ENCODE measurements around the gene NFKBIA.

NFKBIA gene

GRCh38 chr14:35433826-35434225 lies 29.3 kb upstream of the NFKBIA start:
- Histone ChIP-seq H3K27ac (no peak overlapping the region), H3K4me3 (no peak overlapping the region)
- TF ChIP-seq CTCF (IDR thresholded peaks at IDR 0.05) = no peak
- DNase-seq (ENCODE audit: low spot score) = no peak

- no peak overlapping the region for H3K27ac ChIP-seq
- no peak for TF ChIP-seq CTCF (IDR thresholded peaks at IDR 0.05)
- no peak for DNase-seq (ENCODE audit: low spot score)
- H3K4me3 ChIP-seq = no peak overlapping the region
Observed at GRCh38 chr14:35430459-35431199, 26.1 kb upstream of the NFKBIA start.

GRCh38 chr14:35429951-35430350 lies 25.4 kb upstream of the NFKBIA start:
- TF ChIP-seq CTCF (IDR thresholded peaks at IDR 0.05) = no peak
- H3K27ac ChIP-seq = no peak overlapping the region
- H3K4me3 ChIP-seq = no peak overlapping the region

GRCh38 chr14:35425850-35426249 lies 21.3 kb upstream of the NFKBIA start:
- DNase-seq (ENCODE audit: low spot score) = no peak
- Histone ChIP-seq H3K27ac (no peak overlapping the region), H3K4me3 (no peak overlapping the region)
- TF ChIP-seq CTCF (IDR thresholded peaks at IDR 0.05) = no peak

More at GRCh38 chr14:35429951-35430350, 25.4 kb upstream of the NFKBIA start:
- DNase-seq (ENCODE audit: low spot score) = no peak

GRCh38 chr14:35423621-35424020 lies 19.1 kb upstream of the NFKBIA start:
- no peak for TF ChIP-seq CTCF (IDR thresholded peaks at IDR 0.05)
- no peak overlapping the region for H3K4me3 ChIP-seq
- H3K27ac ChIP-seq = no peak overlapping the region
- no peak for DNase-seq (ENCODE audit: low spot score)

GRCh38 chr14:35420036-35420811 lies 15.7 kb upstream of the NFKBIA start:
- Histone ChIP-seq H3K27ac (no peak overlapping the region), H3K4me3 (no peak overlapping the region)
- DNase-seq (ENCODE audit: low spot score) = no peak
- no peak for TF ChIP-seq CTCF (IDR thresholded peaks at IDR 0.05)
